ENCODE measurements around the gene CNKSR3. TPM values are rescaled to one million over a fixed set of nuclear protein-coding genes. Genes with fewer than 3 reads are reported as not detected.

The CNKSR3 gene
- total and polyA plus RNA-seq, 2 donors from 2014 or later, result 13.8 to 63.1 TPM

GRCh38 chr6:154506108-154506507 lies 4.4 kb downstream of the CNKSR3 start:
- H3K9ac ChIP-seq (ENCODE audit: low read length in 3 of 3), result no peak overlapping the region
- H3K36me3 ChIP-seq (ENCODE audit: control insufficient read depth in 2 of 3, insufficient read depth in 3 of 3, low read length in 3 of 3), result peaks cover 0 to 2% (median 0%) of the 10 kb centered on the region in 3 donors
- H3K9me3 ChIP-seq (ENCODE audit: control insufficient read depth in 2 of 3, insufficient read depth in 1 of 3, low read length in 3 of 3), result no peaks in the 10 kb centered on the region
- no peaks in the 10 kb centered on the region for H3K27me3 ChIP-seq (ENCODE audit: control insufficient read depth, insufficient read depth, low read length)
- FAIRE-seq, result no peak
- peak overlapping the region in 1 of 3 donors; percentile 68 for H3K4me3 ChIP-seq (ENCODE audit: low read length in 3 of 3)
- TF ChIP-seq CTCF (IDR thresholded peaks at IDR 0.05; ENCODE audit: borderline replicate concordance, extremely low read depth, insufficient read depth), result no peak
- peaks cover 0 to 20% (median 13%) of the 10 kb centered on the region in 3 donors for H3K4me1 ChIP-seq (ENCODE audit: control insufficient read depth in 2 of 3, insufficient read depth in 2 of 3, low read depth in 1 of 3, low read length in 3 of 3)
- DNase-seq, result no peak
- intact Hi-C loops (cut with DNase I), result no loop called here
- no peak overlapping the region for H3K27ac ChIP-seq (ENCODE audit: low read depth in 2 of 2, low read length in 2 of 2)

GRCh38 chr6:154504865-154505449 lies 5.5 kb downstream of the CNKSR3 start:
- intact Hi-C loops (cut with DNase I), result no loop called here
- peaks cover 0 to 20% (median 13%) of the 10 kb centered on the region in 3 donors for H3K4me1 ChIP-seq (ENCODE audit: control insufficient read depth in 2 of 3, insufficient read depth in 2 of 3, low read depth in 1 of 3, low read length in 3 of 3)

GRCh38 chr6:154504102-154504501 lies 6.4 kb downstream of the CNKSR3 start:
- Histone ChIP-seq H3K27ac (ENCODE audit: low read depth in 2 of 2, low read length in 2 of 2) (no peak overlapping the region), H3K9ac (ENCODE audit: low read length in 3 of 3) (no peak overlapping the region), H3K36me3 (ENCODE audit: control insufficient read depth in 2 of 3, insufficient read depth in 3 of 3, low read length in 3 of 3) (peaks cover 0 to 2% (median 0%) of the 10 kb centered on the region in 3 donors), H3K9me3 (ENCODE audit: control insufficient read depth in 2 of 3, insufficient read depth in 1 of 3, low read length in 3 of 3) (no peaks in the 10 kb centered on the region), H3K4me3 (ENCODE audit: low read length in 3 of 3) (no peak overlapping the region), H3K27me3 (ENCODE audit: control insufficient read depth, insufficient read depth, low read length) (no peaks in the 10 kb centered on the region), H3K4me1 (ENCODE audit: control insufficient read depth in 2 of 3, insufficient read depth in 2 of 3, low read depth in 1 of 3, low read length in 3 of 3) (peaks cover 0 to 20% (median 13%) of the 10 kb centered on the region in 3 donors)
- no peak for DNase-seq
- no peak for TF ChIP-seq CTCF (IDR thresholded peaks at IDR 0.05; ENCODE audit: borderline replicate concordance, extremely low read depth, insufficient read depth)
- no peak for FAIRE-seq
- intact Hi-C loops (cut with DNase I), result no loop called here

More at GRCh38 chr6:154504865-154505449, 5.5 kb downstream of the CNKSR3 start:
- H3K4me3 ChIP-seq (ENCODE audit: low read length in 3 of 3), result no peak overlapping the region
- FAIRE-seq (no peak), DNase-seq (no peak)
- H3K27me3 ChIP-seq (ENCODE audit: control insufficient read depth, insufficient read depth, low read length), result no peaks in the 10 kb centered on the region
- no peaks in the 10 kb centered on the region for H3K9me3 ChIP-seq (ENCODE audit: control insufficient read depth in 2 of 3, insufficient read depth in 1 of 3, low read length in 3 of 3)
- no peak for TF ChIP-seq CTCF (IDR thresholded peaks at IDR 0.05; ENCODE audit: borderline replicate concordance, extremely low read depth, insufficient read depth)
- no peak overlapping the region for H3K27ac ChIP-seq (ENCODE audit: low read depth in 2 of 2, low read length in 2 of 2)
- peaks cover 0 to 2% (median 0%) of the 10 kb centered on the region in 3 donors for H3K36me3 ChIP-seq (ENCODE audit: control insufficient read depth in 2 of 3, insufficient read depth in 3 of 3, low read length in 3 of 3)
- no peak overlapping the region for H3K9ac ChIP-seq (ENCODE audit: low read length in 3 of 3)

Measured in kidney (tissue), 14 donors.